Left lung (tissue), 10 donors: ENCODE data around the gene PAFAH1B1. TPM values are rescaled to one million over a fixed set of nuclear protein-coding genes. Genes with fewer than 3 reads are reported as not detected.
A peak's percentile ranks its signal among the peaks of the same experiment; 100 is the strongest.

Source experiments
- ATAC-seq: fragments of 200-7000 bp; cut with Tn5 transposase; one replicate; pipeline ENCODE4 v1.9.1; 2020; ENCODE audit warnings: moderate library complexity
- DNase-seq, 4 donors: peaks; one replicate each; pipeline ENCODE4 v3.0.0-alpha.2; 2013 to 2020
- H3K27ac ChIP-seq, 2 donors: fragments of 200-600 bp; sonication (generic) in 1 of 2; one replicate each; pipeline versions ENCODE4 v1.5.0 to v1.8.0; 2020 to 2021
- H3K27me3 ChIP-seq, 2 donors: fragments of 200-600 bp; sonication (generic) in 1 of 2; one replicate each; pipeline versions ENCODE4 v1.5.0 to v1.8.0; 2020 to 2021
- H3K36me3 ChIP-seq, 2 donors: fragments of 200-600 bp; sonication (generic) in 1 of 2; one replicate each; pipeline versions ENCODE4 v1.5.0 to v1.8.0; 2020 to 2021
- H3K4me1 ChIP-seq, 2 donors: fragments of 200-600 bp; one replicate each; pipeline ENCODE4 v1.8.0; 2021
- H3K4me3 ChIP-seq, 2 donors: fragments of 200-600 bp; sonication (generic) in 1 of 2; one replicate each; pipeline versions ENCODE4 v1.5.0 to v1.8.0; 2020 to 2021; ENCODE audit warnings: mild to moderate bottlenecking in 1 of 2
- H3K9me3 ChIP-seq, 2 donors: fragments of 200-600 bp; sonication (generic) in 1 of 2; one replicate each; pipeline versions ENCODE4 v1.5.0 to v1.8.0; 2020 to 2021
- intact Hi-C, 2 donors: fragments of 100-400 bp; cut with DNase I; formaldehyde crosslinking; loops; one replicate each; pipeline versions ENCODE4 v1.11.2 to v1.14.2; 2022
- polyA plus RNA-seq, 6 donors: library from polyadenylated mRNA; unstranded; fragments of 120-200 nt; gene quantifications; one replicate each; pipeline ENCODE4 v1.2.1, GENCODE V29; 2013; ENCODE audit not compliant: insufficient read length in 6 of 6
- total RNA-seq, 2 donors: library from RNA; stranded (reverse); fragmentation: NEBNext Ultra II Directional; extraction: Animal tissue kit (Norgen Biotek cat#: 25700); gene quantifications; one replicate each; pipeline ENCODE4 v1.2.1, GENCODE V29; 2021
- TF ChIP-seq, protein P1 (sequence below), 2 donors: fragments of 200-600 bp; sonication (generic) in 1 of 2; IDR thresholded peaks; one replicate each; pipeline versions ENCODE4 v1.5.0 to v1.8.0; 2021; ENCODE audit warnings: antibody characterized with exemption in 2 of 2
- donor health status: DM: no; HTN: yes; CAD: no.
- donor health status: DM: no; HTN: no; CAD: no.

Gene PAFAH1B1
- total and polyA plus RNA-seq, 8 donors = 135 to 188 (median 151) TPM

DNA sequence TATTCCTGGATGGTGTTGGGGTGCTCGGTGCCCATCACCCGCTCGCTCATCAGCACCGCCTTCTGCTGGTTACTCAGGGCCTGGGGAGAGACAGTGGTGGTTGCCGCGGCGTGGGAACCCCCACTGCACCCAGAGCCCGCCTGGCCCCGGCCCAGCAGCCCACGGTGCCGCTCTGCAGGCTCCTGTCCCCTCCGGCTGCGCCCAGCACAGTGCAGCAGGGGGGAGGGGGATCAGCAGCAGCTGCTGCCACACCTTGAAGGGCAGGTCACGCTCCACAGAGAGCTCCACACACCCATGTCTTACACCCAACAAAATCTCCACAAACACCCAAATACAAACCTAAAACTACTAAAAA is 99.3 kb downstream of the PAFAH1B1 start:
- no peaks in the 10 kb centered on the region for H3K9me3 ChIP-seq
- ATAC-seq = no peak
- no peak for DNase-seq
- H3K4me1 ChIP-seq = peaks cover 12 to 13% of the 10 kb centered on the region in 2 donors
- H3K4me3 ChIP-seq = no peak overlapping the region
- H3K36me3 ChIP-seq = peaks cover 0 to 76% of the 10 kb centered on the region in 2 donors
- no peaks in the 10 kb centered on the region for H3K27me3 ChIP-seq
- H3K27ac ChIP-seq = no peak overlapping the region
- intact Hi-C loops = no loop called here
- TF ChIP-seq, protein P1, sequence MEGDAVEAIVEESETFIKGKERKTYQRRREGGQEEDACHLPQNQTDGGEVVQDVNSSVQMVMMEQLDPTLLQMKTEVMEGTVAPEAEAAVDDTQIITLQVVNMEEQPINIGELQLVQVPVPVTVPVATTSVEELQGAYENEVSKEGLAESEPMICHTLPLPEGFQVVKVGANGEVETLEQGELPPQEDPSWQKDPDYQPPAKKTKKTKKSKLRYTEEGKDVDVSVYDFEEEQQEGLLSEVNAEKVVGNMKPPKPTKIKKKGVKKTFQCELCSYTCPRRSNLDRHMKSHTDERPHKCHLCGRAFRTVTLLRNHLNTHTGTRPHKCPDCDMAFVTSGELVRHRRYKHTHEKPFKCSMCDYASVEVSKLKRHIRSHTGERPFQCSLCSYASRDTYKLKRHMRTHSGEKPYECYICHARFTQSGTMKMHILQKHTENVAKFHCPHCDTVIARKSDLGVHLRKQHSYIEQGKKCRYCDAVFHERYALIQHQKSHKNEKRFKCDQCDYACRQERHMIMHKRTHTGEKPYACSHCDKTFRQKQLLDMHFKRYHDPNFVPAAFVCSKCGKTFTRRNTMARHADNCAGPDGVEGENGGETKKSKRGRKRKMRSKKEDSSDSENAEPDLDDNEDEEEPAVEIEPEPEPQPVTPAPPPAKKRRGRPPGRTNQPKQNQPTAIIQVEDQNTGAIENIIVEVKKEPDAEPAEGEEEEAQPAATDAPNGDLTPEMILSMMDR (IDR thresholded peaks at IDR 0.05) = no peak

GRCh38 chr17:2693561-2694380 is 100.3 kb downstream of the PAFAH1B1 start:
- intact Hi-C loops = no loop called here
- Histone ChIP-seq H3K4me1 (peaks cover 6 to 10% of the 10 kb centered on the region in 2 donors), H3K27me3 (no peaks in the 10 kb centered on the region), H3K9me3 (no peaks in the 10 kb centered on the region), H3K4me3 (no peak overlapping the region), H3K36me3 (peaks cover 0 to 86% of the 10 kb centered on the region in 2 donors), H3K27ac (no peak overlapping the region)
- ATAC-seq = no peak
- peak in 1 of 4 donors; percentile 67 for DNase-seq
- TF ChIP-seq, protein P1 (IDR thresholded peaks at IDR 0.05) = no peak

GRCh38 chr17:2694381-2695242 is 101.2 kb downstream of the PAFAH1B1 start:
- TF ChIP-seq, protein P1 (IDR thresholded peaks at IDR 0.05) = no peak
- intact Hi-C loops = no loop called here
- Histone ChIP-seq H3K27ac (no peak overlapping the region), H3K4me3 (no peak overlapping the region), H3K36me3 (peaks cover 0 to 94% of the 10 kb centered on the region in 2 donors), H3K9me3 (no peaks in the 10 kb centered on the region), H3K4me1 (peaks cover 0 to 2% of the 10 kb centered on the region in 2 donors), H3K27me3 (no peaks in the 10 kb centered on the region)
- DNase-seq = peak in 1 of 4 donors; percentile 69
- ATAC-seq = no peak

GRCh38 chr17:2695243-2695960 is 101.9 kb downstream of the PAFAH1B1 start:
- Histone ChIP-seq H3K36me3 (peaks cover 0 to 98% of the 10 kb centered on the region in 2 donors), H3K4me3 (no peak overlapping the region), H3K27me3 (no peaks in the 10 kb centered on the region), H3K27ac (no peak overlapping the region), H3K4me1 (no peaks in the 10 kb centered on the region), H3K9me3 (no peaks in the 10 kb centered on the region)
- intact Hi-C loops = no loop called here
- ATAC-seq (no peak), DNase-seq (peak in 2 of 4 donors; percentile 27 to 69)
- TF ChIP-seq, protein P1 (IDR thresholded peaks at IDR 0.05) = no peak
